ENCODE results near the gene PTMA. TPM values are rescaled to one million over a fixed set of nuclear protein-coding genes. Genes with fewer than 3 reads are reported as not detected.
A peak's percentile ranks its signal among the peaks of the same experiment; 100 is the strongest.

Gene PTMA
- total and polyA plus RNA-seq, 9 of the 15 experiments (the other 6 are each of a cell fraction or from before 2014, with no cell fraction given): 429 to 2,322 (median 1,578) TPM

DNA sequence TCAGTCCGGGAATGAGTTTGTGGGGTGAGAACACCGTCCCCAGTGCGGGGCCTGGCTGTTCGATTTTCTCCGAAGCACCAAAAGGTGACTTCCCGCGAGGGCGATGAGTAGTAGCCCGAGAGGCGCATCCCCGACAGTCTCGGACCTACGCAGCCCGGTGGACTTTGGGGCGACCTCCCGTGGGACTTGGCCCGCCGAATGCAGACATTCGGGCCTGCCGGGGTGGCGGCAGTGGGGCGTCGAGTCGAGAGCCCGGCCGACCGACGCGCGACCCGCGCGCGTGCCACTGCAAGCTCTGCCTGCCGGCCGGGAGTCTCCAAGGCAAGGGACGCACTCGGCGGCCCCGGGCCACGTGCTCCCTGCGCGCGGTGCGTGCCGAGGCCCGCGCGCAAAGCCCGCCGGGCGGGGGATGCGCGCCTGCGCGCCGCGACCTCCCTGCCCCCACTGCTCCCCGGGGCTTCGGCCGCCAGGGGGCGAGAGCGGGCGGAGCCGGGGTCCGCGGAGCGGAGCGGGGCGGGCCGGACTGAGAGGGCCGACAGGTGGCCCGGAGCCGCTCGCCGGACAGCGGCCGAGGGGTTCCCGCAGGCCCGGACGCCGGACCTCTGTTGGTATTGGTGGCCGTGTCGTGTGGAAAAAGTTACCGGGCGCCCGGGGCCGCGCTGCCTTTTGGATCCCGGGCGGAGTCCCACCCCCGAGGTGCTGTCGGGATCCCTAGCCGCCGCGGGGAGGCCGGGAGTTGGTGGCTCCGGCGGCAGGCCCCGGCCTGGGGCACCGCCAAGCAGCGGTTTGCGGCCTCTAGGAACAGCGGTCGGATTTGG is 1.9 kb downstream of the PTMA start:
- no TSS peak for BruUV-seq (replicated peaks)
- ATAC-seq (peak; percentile 45), FAIRE-seq (no peak), DNase-seq (ENCODE audit: extremely low read depth in 1 of 4, low spot score in 3 of 4) (peak; percentile 73 to 91 (median 80))
- H3K36me3 ChIP-seq (ENCODE audit: control insufficient read depth, insufficient read depth, low read length): peaks cover 30% of the 10 kb centered on the region
- CTCF ChIA-PET (ENCODE audit: low intra/inter-chr PET ratio): interaction anchor here (1.8 to 2.5 kb wide), 2 partner anchors 33 to 98 kb away, joined by 7 to 12 read pairs; no protein-coding TSS in a partner anchor
- intact Hi-C loops (cut with micrococcal nuclease) (loop anchor here (2.0 kb wide), 1 partner anchor 195 kb away; no protein-coding TSS in a partner anchor), in situ Hi-C loops (cut with MboI) (loop anchor here (5.0 kb wide), 2 partner anchors 33 to 103 kb away; no protein-coding TSS in a partner anchor)
- H3K4me1 ChIP-seq (replicated peaks in 1 of 2; ENCODE audit: control insufficient read depth in 2 of 2, insufficient read depth in 2 of 2, low read length in 2 of 2): peaks cover 19 to 76% of the 10 kb centered on the region in 2 experiments; a peak in 4 of 5 replicates
- WGBS (ENCODE audit: insufficient coverage, low coverage, missing lambda C conversion rate): under 1% methylated on average over 44 of the region's 105 CpGs
- H3K79me2 ChIP-seq (ENCODE audit: control insufficient read depth, insufficient read depth, low read length): peaks cover 66% of the 10 kb centered on the region
- H4K20me1 ChIP-seq (replicated peaks; ENCODE audit: control insufficient read depth, insufficient read depth, low read length): peaks cover 45% of the 10 kb centered on the region
- H3K9me3 ChIP-seq (replicated peaks; ENCODE audit: control insufficient read depth, insufficient read depth, low read depth, low read length): no peaks in the 10 kb centered on the region
- POLR2A ChIA-PET: interaction anchor here (0.6 to 8.3 kb wide), 12 partner anchors 11 to 242 kb away, joined by 3 to 90 read pairs (median 4); partner anchors contain the start of gene PDE6D
- H3K27ac ChIP-seq (ENCODE audit: extremely low read depth, low read depth, low read length): peak overlapping the region; percentile 91
- H2AFZ ChIP-seq (ENCODE audit: low read depth, low read length): no peak overlapping the region
- H3K4me3 ChIP-seq: peak overlapping the region; percentile 99
- peaks cover 7% of the 10 kb centered on the region for H3K9me1 ChIP-seq (ENCODE audit: control insufficient read depth, insufficient read depth, low read length)
- no peaks in the 10 kb centered on the region for H3K27me3 ChIP-seq (ENCODE audit: control insufficient read depth in 2 of 2, insufficient read depth in 2 of 2, low read length in 2 of 2)
- H3K4me2 ChIP-seq (ENCODE audit: insufficient read depth, low read length): peak overlapping the region; percentile 78
- H3K9ac ChIP-seq (ENCODE audit: insufficient read depth in 1 of 2, low read depth in 2 of 2, low read length in 2 of 2): peak overlapping the region; percentile 92 to 99
- TF ChIP-seq, protein P1, sequence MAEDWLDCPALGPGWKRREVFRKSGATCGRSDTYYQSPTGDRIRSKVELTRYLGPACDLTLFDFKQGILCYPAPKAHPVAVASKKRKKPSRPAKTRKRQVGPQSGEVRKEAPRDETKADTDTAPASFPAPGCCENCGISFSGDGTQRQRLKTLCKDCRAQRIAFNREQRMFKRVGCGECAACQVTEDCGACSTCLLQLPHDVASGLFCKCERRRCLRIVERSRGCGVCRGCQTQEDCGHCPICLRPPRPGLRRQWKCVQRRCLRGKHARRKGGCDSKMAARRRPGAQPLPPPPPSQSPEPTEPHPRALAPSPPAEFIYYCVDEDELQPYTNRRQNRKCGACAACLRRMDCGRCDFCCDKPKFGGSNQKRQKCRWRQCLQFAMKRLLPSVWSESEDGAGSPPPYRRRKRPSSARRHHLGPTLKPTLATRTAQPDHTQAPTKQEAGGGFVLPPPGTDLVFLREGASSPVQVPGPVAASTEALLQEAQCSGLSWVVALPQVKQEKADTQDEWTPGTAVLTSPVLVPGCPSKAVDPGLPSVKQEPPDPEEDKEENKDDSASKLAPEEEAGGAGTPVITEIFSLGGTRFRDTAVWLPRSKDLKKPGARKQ (CRISPR knock-in tag; IDR thresholded peaks at IDR 0.05): no peak
- TF ChIP-seq ZNF766 (CRISPR knock-in tag; conservative IDR thresholded peaks at IDR 0.05) (peak; percentile 71; the same call in 1 of the 2 replicates), SIN3A (IDR thresholded peaks at IDR 0.05; ENCODE audit: borderline replicate concordance in 2 of 2, control insufficient read depth in 1 of 2, low read depth in 2 of 2, low read length in 2 of 2) (peak; percentile 64 to 71; a peak in 2 of 4 replicates), SIX5 (IDR thresholded peaks at IDR 0.05; ENCODE audit: borderline replicate concordance in 1 of 2, insufficient read depth in 1 of 2, low read depth in 1 of 2, low read length in 2 of 2) (no peak), GATAD2B (IDR thresholded peaks at IDR 0.05; ENCODE audit: borderline replicate concordance) (peak; percentile 63; the same call in 1 of the 2 replicates), MLX (CRISPR knock-in tag; conservative IDR thresholded peaks at IDR 0.05) (0 out of 4 replicates have a peak, but pooled peaks of 1 of the 2 experiments have one; percentile 67), ARHGAP35 (IDR thresholded peaks at IDR 0.05; ENCODE audit: partially characterized antibody) (no peak), MEIS2 (IDR thresholded peaks at IDR 0.05; ENCODE audit: partially characterized antibody) (peak; percentile 23), SAP30 (IDR thresholded peaks at IDR 0.05; ENCODE audit: borderline replicate concordance, insufficient read depth, low read depth, low read length, poor library complexity, severe bottlenecking) (peak; percentile 55)
- TF ChIP-seq, protein P2, sequence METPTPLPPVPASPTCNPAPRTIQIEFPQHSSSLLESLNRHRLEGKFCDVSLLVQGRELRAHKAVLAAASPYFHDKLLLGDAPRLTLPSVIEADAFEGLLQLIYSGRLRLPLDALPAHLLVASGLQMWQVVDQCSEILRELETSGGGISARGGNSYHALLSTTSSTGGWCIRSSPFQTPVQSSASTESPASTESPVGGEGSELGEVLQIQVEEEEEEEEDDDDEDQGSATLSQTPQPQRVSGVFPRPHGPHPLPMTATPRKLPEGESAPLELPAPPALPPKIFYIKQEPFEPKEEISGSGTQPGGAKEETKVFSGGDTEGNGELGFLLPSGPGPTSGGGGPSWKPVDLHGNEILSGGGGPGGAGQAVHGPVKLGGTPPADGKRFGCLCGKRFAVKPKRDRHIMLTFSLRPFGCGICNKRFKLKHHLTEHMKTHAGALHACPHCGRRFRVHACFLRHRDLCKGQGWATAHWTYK (CRISPR knock-in tag; IDR thresholded peaks at IDR 0.05): peak; percentile 79; the same call in 1 of the 2 replicates

Measured in K562 (cell line).